Non-pigmented ciliary epithelial cell (primary cell): ENCODE results near the gene MRPS35.
"Not testable (repeated sequence)": the region's sequence is repeated elsewhere in the genome, so short reads cannot be mapped to it uniquely, and the experiment has no call there.

Experiments used
- DNase-seq: peaks from one replicate; pipeline ENCODE4 v3.0.0-alpha.2; 2010; ENCODE audit warnings: low read depth

Gene MRPS35

GRCh38 chr12:27709212-27709931 is 1.3 kb upstream of the MRPS35 start:
- DNase-seq, result no peak

- peak; percentile 37 for DNase-seq
Measured at GRCh38 chr12:27709932-27710591, 570 bp upstream of the MRPS35 start.

GRCh38 chr12:27711317-27711682 is 668 bp downstream of the MRPS35 start:
- no peak for DNase-seq

GRCh38 chr12:27711967-27712366 is 1.3 kb downstream of the MRPS35 start:
- no peak for DNase-seq

- DNase-seq, result no peak
Measured at GRCh38 chr12:27723212-27723611, 12.6 kb downstream of the MRPS35 start.

- no peak for DNase-seq
Measured at GRCh38 chr12:27730097-27730588, 19.5 kb downstream of the MRPS35 start.

GRCh38 chr12:27732281-27732680 is 21.6 kb downstream of the MRPS35 start:
- DNase-seq, result no peak

GRCh38 chr12:27733052-27733656 is 22.5 kb downstream of the MRPS35 start:
- no peak for DNase-seq

- DNase-seq, result no peak
Measured at GRCh38 chr12:27733791-27734190, 23.2 kb downstream of the MRPS35 start.

- DNase-seq, result not testable (repeated sequence)
Measured at GRCh38 chr12:27734321-27734720, 23.7 kb downstream of the MRPS35 start.

GRCh38 chr12:27743601-27744000 is 33.0 kb downstream of the MRPS35 start:
- DNase-seq, result no peak

GRCh38 chr12:27745734-27746133 is 35.1 kb downstream of the MRPS35 start:
- DNase-seq, result not testable (repeated sequence)

GRCh38 chr12:27747111-27747820 is 36.6 kb downstream of the MRPS35 start:
- DNase-seq, result peak; percentile 17

- DNase-seq, result no peak
Measured at GRCh38 chr12:27751386-27752047, 40.9 kb downstream of the MRPS35 start.

- no peak for DNase-seq
Measured at GRCh38 chr12:27754795-27755194, 44.2 kb downstream of the MRPS35 start.

- DNase-seq, result no peak
Measured at GRCh38 chr12:27756670-27757195, 46.1 kb downstream of the MRPS35 start.

GRCh38 chr12:27762757-27763156 is 52.1 kb downstream of the MRPS35 start:
- no peak for DNase-seq

GRCh38 chr12:27766587-27766986 is 56.0 kb downstream of the MRPS35 start:
- DNase-seq, result no peak

GRCh38 chr12:27769142-27769673 is 58.6 kb downstream of the MRPS35 start:
- no peak for DNase-seq

- no peak for DNase-seq
Measured at GRCh38 chr12:27771481-27772327, 61.1 kb downstream of the MRPS35 start.
